ENCODE data around the gene NACC2. TPM values are rescaled to one million over a fixed set of nuclear protein-coding genes. Genes with fewer than 3 reads are reported as not detected.

The NACC2 gene
- total RNA-seq, 6 experiments from 2014 or later = 38.2 to 46.7 (median 40.2) TPM

GRCh38 chr9:136001231-136001630 lies 93.9 kb downstream of the NACC2 start:
- H3K4me3 Mint-ChIP-seq = no peak overlapping the region
- H3K4me1 Mint-ChIP-seq (ENCODE audit: low read depth) = no peaks in the 10 kb centered on the region
- H3K27me3 Mint-ChIP-seq (ENCODE audit: insufficient read depth) = peaks cover 9% of the 10 kb centered on the region
- no peak overlapping the region for H3K27ac Mint-ChIP-seq
- H3K9me3 Mint-ChIP-seq = no peaks in the 10 kb centered on the region
- TF ChIP-seq CTCF (IDR thresholded peaks at IDR 0.05) = no peak
- DNase-seq = no peak
- H3K36me3 Mint-ChIP-seq (ENCODE audit: low read depth) = no peaks in the 10 kb centered on the region

- no peak for DNase-seq
- no peak overlapping the region for H3K27ac Mint-ChIP-seq
- TF ChIP-seq CTCF (IDR thresholded peaks at IDR 0.05) = no peak
- H3K9me3 Mint-ChIP-seq = no peaks in the 10 kb centered on the region
- H3K27me3 Mint-ChIP-seq (ENCODE audit: insufficient read depth) = peaks cover 9% of the 10 kb centered on the region
- H3K4me3 Mint-ChIP-seq = no peak overlapping the region
- no peaks in the 10 kb centered on the region for H3K36me3 Mint-ChIP-seq (ENCODE audit: low read depth)
- H3K4me1 Mint-ChIP-seq (ENCODE audit: low read depth) = no peaks in the 10 kb centered on the region
Measured at GRCh38 chr9:135998410-135999071, 96.5 kb downstream of the NACC2 start.

GRCh38 chr9:135998016-135998380 lies 97.1 kb downstream of the NACC2 start:
- Mint-ChIP-seq H3K9me3 (no peaks in the 10 kb centered on the region), H3K4me1 (ENCODE audit: low read depth) (no peaks in the 10 kb centered on the region), H3K36me3 (ENCODE audit: low read depth) (no peaks in the 10 kb centered on the region), H3K4me3 (no peak overlapping the region), H3K27ac (no peak overlapping the region), H3K27me3 (ENCODE audit: insufficient read depth) (peaks cover 12% of the 10 kb centered on the region)
- no peak for DNase-seq
- no peak for TF ChIP-seq CTCF (IDR thresholded peaks at IDR 0.05)

GRCh38 chr9:135997090-135998015 lies 97.7 kb downstream of the NACC2 start:
- Mint-ChIP-seq H3K36me3 (ENCODE audit: low read depth) (no peaks in the 10 kb centered on the region), H3K27ac (no peak overlapping the region), H3K4me1 (ENCODE audit: low read depth) (no peaks in the 10 kb centered on the region; the same call in 1 of the 2 replicates), H3K27me3 (ENCODE audit: insufficient read depth) (peaks cover 12% of the 10 kb centered on the region), H3K4me3 (no peak overlapping the region), H3K9me3 (no peaks in the 10 kb centered on the region)
- no peak for TF ChIP-seq CTCF (IDR thresholded peaks at IDR 0.05)
- DNase-seq = no peak

GRCh38 chr9:135995816-135996215 lies 99.3 kb downstream of the NACC2 start:
- peaks cover 12% of the 10 kb centered on the region for H3K27me3 Mint-ChIP-seq (ENCODE audit: insufficient read depth)
- no peak for TF ChIP-seq CTCF (IDR thresholded peaks at IDR 0.05)

More at GRCh38 chr9:135995816-135996215, 99.3 kb downstream of the NACC2 start:
- Mint-ChIP-seq H3K36me3 (ENCODE audit: low read depth) (no peaks in the 10 kb centered on the region), H3K4me3 (no peak overlapping the region), H3K9me3 (no peaks in the 10 kb centered on the region), H3K4me1 (ENCODE audit: low read depth) (no peaks in the 10 kb centered on the region; the same call in 1 of the 2 replicates), H3K27ac (no peak overlapping the region)
- no peak for DNase-seq

Measured in HFFc6 (cell line).